Astrocyte (in vitro differentiated cells and primary cell): Measurements from ENCODE around the gene HS6ST2. TPM values are rescaled to one million over a fixed set of nuclear protein-coding genes. Genes with fewer than 3 reads are reported as not detected.

Source experiments
- DNase-seq: peaks from one replicate; pipeline ENCODE4 v3.0.0-alpha.2; 2010; ENCODE audit warnings: low read depth
- FAIRE-seq: peaks from 2 replicates; lab custom pipeline; 2011; peaks lifted over from hg19 to GRCh38; lab: Jason Lieb, UNC
- H2AFZ ChIP-seq: 2 replicates; pipeline ENCODE4 v1.6.0; 2012; ENCODE audit warnings: low read depth, low read length, inconsistent platforms
- H3K27ac ChIP-seq: 2 replicates; pipeline ENCODE4 v1.5.1; 2011; ENCODE audit warnings: low read depth, low read length, inconsistent platforms
- H3K27me3 ChIP-seq: 2 replicates; pipeline ENCODE4 v1.6.0; 2011; ENCODE audit warnings: low read length, inconsistent platforms; ENCODE audit not compliant: insufficient read depth
- H3K36me3 ChIP-seq: 2 replicates; pipeline ENCODE4 v1.5.1; 2011; ENCODE audit warnings: low read length, inconsistent platforms; ENCODE audit not compliant: insufficient read depth
- H3K4me1 ChIP-seq: 2 replicates; pipeline ENCODE4 v1.5.1; 2011; ENCODE audit warnings: low read length, inconsistent platforms; ENCODE audit not compliant: insufficient read depth
- H3K4me2 ChIP-seq: 2 replicates; pipeline ENCODE4 v1.6.0; 2012; ENCODE audit warnings: low read length, inconsistent platforms
- H3K4me3 ChIP-seq: 2 replicates; pipeline ENCODE4 v1.5.1; 2011; ENCODE audit warnings: low read depth, mild to moderate bottlenecking, low read length, inconsistent platforms; ENCODE audit not compliant: insufficient read depth
- H3K79me2 ChIP-seq: 2 replicates; pipeline ENCODE4 v1.6.0; 2012; ENCODE audit warnings: mild to moderate bottlenecking, low read length, inconsistent platforms; ENCODE audit not compliant: insufficient read depth
- H3K9ac ChIP-seq: 2 replicates; pipeline ENCODE4 v1.6.0; 2012; ENCODE audit warnings: mild to moderate bottlenecking, low read length, inconsistent platforms
- H3K9me3 ChIP-seq: 2 replicates; pipeline ENCODE4 v1.5.1; 2012; ENCODE audit warnings: low read depth, mild to moderate bottlenecking, low read length, inconsistent platforms; ENCODE audit not compliant: insufficient read depth
- H4K20me1 ChIP-seq: 2 replicates; pipeline ENCODE4 v1.6.0; 2012; ENCODE audit warnings: low read length, inconsistent platforms; ENCODE audit not compliant: insufficient read depth
- H3K27ac Mint-ChIP-seq: one replicate; pipeline ENCODE4 v1.8.0; 2021; ENCODE audit warnings: mild to moderate bottlenecking, mixed read lengths; ENCODE audit not compliant: unreplicated experiment
- H3K27me3 Mint-ChIP-seq: one replicate; pipeline ENCODE4 v1.8.0; 2021; ENCODE audit warnings: low read depth, mixed read lengths; ENCODE audit not compliant: unreplicated experiment
- H3K36me3 Mint-ChIP-seq: one replicate; pipeline ENCODE4 v1.8.0; 2021; ENCODE audit warnings: low read depth, mixed read lengths; ENCODE audit not compliant: unreplicated experiment
- H3K4me1 Mint-ChIP-seq: one replicate; pipeline ENCODE4 v1.8.0; 2021; ENCODE audit warnings: low read depth, mixed read lengths; ENCODE audit not compliant: unreplicated experiment
- H3K4me3 Mint-ChIP-seq: one replicate; pipeline ENCODE4 v1.8.0; 2021; ENCODE audit warnings: mild to moderate bottlenecking, moderate library complexity, mixed read lengths; ENCODE audit not compliant: unreplicated experiment
- H3K9me3 Mint-ChIP-seq: one replicate; pipeline ENCODE4 v1.8.0; 2021; ENCODE audit warnings: mild to moderate bottlenecking, mixed read lengths; ENCODE audit not compliant: unreplicated experiment
- EZH2 ChIP-seq: IDR thresholded peaks from 2 replicates; pipeline ENCODE4 v1.6.1; 2012; ENCODE audit warnings: mild to moderate bottlenecking, low read length, inconsistent platforms; ENCODE audit not compliant: insufficient read depth
- total RNA-seq: library from RNA; stranded (reverse); gene quantifications from 2 replicates; pipeline ENCODE4 v1.2.1, GENCODE V29; 2021
- TF ChIP-seq, protein P1 (sequence below): IDR thresholded peaks from 2 replicates; pipeline ENCODE4 v1.5.1; 2011; ENCODE audit warnings: low read depth, mild to moderate bottlenecking, inconsistent platforms, low read length, moderate library complexity; ENCODE audit not compliant: insufficient read depth

Gene HS6ST2
- total RNA-seq, 1 donor from 2014 or later: 12.9 TPM

DNA sequence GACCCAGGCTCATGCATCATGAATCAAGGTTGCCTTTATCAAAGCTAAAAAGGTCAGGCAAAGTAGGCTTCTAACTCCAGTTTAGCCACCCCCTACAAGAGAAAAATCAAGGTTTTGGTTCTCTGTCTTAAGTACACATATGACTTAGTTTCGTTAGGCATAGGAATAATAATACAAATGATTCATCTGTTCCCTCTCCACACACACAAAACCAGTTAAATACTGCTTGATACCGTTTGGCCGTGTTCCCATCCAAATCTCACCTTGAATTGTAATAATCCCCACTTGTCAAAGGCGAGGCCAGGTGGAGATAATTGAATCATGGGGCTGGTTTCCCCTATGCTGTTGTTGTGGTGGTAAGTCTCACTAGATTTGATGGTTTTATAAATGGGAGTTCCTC lies 226.2 kb downstream of the HS6ST2 start:
- no peaks in the 10 kb centered on the region for H3K79me2 ChIP-seq
- H2AFZ ChIP-seq: no peak overlapping the region
- Mint-ChIP-seq H3K9me3 (no peaks in the 10 kb centered on the region), H3K4me3 (no peak overlapping the region), H3K36me3 (no peaks in the 10 kb centered on the region), H3K27ac (no peak overlapping the region), H3K4me1 (no peaks in the 10 kb centered on the region), H3K27me3 (no peaks in the 10 kb centered on the region)
- no peaks in the 10 kb centered on the region for H3K4me1 ChIP-seq
- H3K27ac ChIP-seq: no peak overlapping the region
- H3K4me3 ChIP-seq: no peak overlapping the region
- no peaks in the 10 kb centered on the region for H4K20me1 ChIP-seq
- H3K27me3 ChIP-seq: no peaks in the 10 kb centered on the region
- DNase-seq: no peak
- H3K9ac ChIP-seq: no peak overlapping the region
- no peak overlapping the region for H3K4me2 ChIP-seq
- no peak for TF ChIP-seq EZH2
- TF ChIP-seq, protein P1, sequence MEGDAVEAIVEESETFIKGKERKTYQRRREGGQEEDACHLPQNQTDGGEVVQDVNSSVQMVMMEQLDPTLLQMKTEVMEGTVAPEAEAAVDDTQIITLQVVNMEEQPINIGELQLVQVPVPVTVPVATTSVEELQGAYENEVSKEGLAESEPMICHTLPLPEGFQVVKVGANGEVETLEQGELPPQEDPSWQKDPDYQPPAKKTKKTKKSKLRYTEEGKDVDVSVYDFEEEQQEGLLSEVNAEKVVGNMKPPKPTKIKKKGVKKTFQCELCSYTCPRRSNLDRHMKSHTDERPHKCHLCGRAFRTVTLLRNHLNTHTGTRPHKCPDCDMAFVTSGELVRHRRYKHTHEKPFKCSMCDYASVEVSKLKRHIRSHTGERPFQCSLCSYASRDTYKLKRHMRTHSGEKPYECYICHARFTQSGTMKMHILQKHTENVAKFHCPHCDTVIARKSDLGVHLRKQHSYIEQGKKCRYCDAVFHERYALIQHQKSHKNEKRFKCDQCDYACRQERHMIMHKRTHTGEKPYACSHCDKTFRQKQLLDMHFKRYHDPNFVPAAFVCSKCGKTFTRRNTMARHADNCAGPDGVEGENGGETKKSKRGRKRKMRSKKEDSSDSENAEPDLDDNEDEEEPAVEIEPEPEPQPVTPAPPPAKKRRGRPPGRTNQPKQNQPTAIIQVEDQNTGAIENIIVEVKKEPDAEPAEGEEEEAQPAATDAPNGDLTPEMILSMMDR: no peak
- H3K36me3 ChIP-seq: no peaks in the 10 kb centered on the region
- FAIRE-seq: peak; percentile 26
- H3K9me3 ChIP-seq: no peaks in the 10 kb centered on the region

DNA sequence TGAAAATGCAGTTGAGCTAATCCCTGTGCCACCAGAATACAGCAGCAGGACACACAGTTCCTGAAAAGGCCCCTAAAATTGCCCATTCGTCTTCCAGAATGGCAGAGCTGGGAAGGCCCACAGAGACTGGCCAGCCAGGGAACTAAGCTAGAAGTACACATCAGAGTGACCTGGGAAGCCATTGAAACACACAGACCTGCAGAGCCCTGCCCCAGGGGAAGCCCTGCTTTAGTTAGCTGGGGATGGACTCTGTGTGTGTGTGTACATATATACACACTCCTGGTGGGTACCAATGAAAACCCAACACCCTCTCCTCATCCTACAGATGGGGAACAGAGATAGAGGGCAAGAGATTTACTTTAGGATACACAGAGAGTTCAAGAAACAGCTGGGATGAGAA lies 227.7 kb downstream of the HS6ST2 start:
- TF ChIP-seq EZH2: no peak
- TF ChIP-seq, protein P1: no peak
- no peak overlapping the region for H3K4me2 ChIP-seq
- no peak overlapping the region for H2AFZ ChIP-seq
- FAIRE-seq: no peak
- H3K36me3 Mint-ChIP-seq: no peaks in the 10 kb centered on the region
- no peaks in the 10 kb centered on the region for H3K9me3 Mint-ChIP-seq
- no peaks in the 10 kb centered on the region for H3K79me2 ChIP-seq
- no peaks in the 10 kb centered on the region for H3K27me3 ChIP-seq
- H3K4me3 Mint-ChIP-seq: no peak overlapping the region
- H3K9ac ChIP-seq: no peak overlapping the region
- no peaks in the 10 kb centered on the region for H3K36me3 ChIP-seq
- H3K27ac ChIP-seq: no peak overlapping the region
- no peak for DNase-seq
- H3K9me3 ChIP-seq: no peaks in the 10 kb centered on the region
- no peaks in the 10 kb centered on the region for H3K27me3 Mint-ChIP-seq
- H4K20me1 ChIP-seq: no peaks in the 10 kb centered on the region
- no peaks in the 10 kb centered on the region for H3K4me1 Mint-ChIP-seq
- H3K4me1 ChIP-seq: no peaks in the 10 kb centered on the region
- H3K4me3 ChIP-seq: no peak overlapping the region
- no peak overlapping the region for H3K27ac Mint-ChIP-seq

DNA sequence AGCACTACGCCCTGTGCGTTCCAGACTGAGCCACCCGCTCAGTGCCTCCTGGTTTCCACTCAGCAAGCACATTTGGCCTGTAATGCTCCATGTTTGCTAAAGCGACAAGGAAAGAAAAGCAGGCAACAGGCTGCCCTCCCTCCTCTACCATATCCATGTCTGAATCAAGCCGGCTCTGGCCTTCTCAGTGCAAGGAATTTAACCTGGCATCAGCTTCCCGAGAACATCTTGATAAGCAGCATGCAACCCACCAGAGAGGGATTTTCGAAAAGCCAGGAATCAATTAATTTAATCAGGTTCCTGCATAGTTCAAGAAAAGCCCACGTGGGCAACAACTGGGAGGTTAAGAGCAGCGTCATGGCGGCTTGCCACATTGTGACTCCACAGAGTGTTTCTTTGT lies 228.2 kb downstream of the HS6ST2 start:
- H3K9me3 Mint-ChIP-seq: no peaks in the 10 kb centered on the region
- Histone ChIP-seq H4K20me1 (no peaks in the 10 kb centered on the region), H3K27ac (no peak overlapping the region), H3K4me3 (no peak overlapping the region), H3K27me3 (no peaks in the 10 kb centered on the region), H3K9me3 (no peaks in the 10 kb centered on the region), H2AFZ (no peak overlapping the region), H3K79me2 (no peaks in the 10 kb centered on the region), H3K4me2 (no peak overlapping the region), H3K36me3 (no peaks in the 10 kb centered on the region), H3K9ac (no peak overlapping the region), H3K4me1 (no peaks in the 10 kb centered on the region)
- TF ChIP-seq, protein P1: no peak
- TF ChIP-seq EZH2: no peak
- no peaks in the 10 kb centered on the region for H3K27me3 Mint-ChIP-seq
- H3K4me3 Mint-ChIP-seq: no peak overlapping the region
- H3K27ac Mint-ChIP-seq: no peak overlapping the region
- no peaks in the 10 kb centered on the region for H3K36me3 Mint-ChIP-seq
- no peak for DNase-seq
- no peaks in the 10 kb centered on the region for H3K4me1 Mint-ChIP-seq
- FAIRE-seq: no peak
